ENCODE results near the gene SLC25A25.
"Not testable (repeated sequence)": the region's sequence is repeated elsewhere in the genome, so short reads cannot be mapped to it uniquely, and the experiment has no call there.

SLC25A25 gene

DNA sequence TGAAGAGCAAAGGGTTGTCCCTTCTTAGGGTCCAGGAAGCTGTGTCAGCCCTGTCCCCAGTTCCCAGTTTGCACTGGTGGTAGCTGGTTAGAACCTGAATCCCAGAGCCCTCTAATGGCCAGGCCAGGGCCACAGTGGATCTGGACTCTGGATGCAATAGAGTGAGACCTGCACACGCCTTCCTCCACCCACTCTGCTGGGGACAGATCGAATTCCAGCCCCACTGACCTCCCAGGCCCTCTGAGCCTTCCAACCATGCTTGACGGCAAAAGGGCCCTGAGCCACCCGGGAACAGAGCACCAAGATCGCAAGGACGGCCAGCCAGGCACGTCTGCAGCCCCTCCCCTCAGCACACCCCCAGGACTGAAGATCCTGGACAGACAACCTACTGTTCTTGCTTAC is 24.6 kb upstream of the SLC25A25 start:
- TF ChIP-seq, protein P1, sequence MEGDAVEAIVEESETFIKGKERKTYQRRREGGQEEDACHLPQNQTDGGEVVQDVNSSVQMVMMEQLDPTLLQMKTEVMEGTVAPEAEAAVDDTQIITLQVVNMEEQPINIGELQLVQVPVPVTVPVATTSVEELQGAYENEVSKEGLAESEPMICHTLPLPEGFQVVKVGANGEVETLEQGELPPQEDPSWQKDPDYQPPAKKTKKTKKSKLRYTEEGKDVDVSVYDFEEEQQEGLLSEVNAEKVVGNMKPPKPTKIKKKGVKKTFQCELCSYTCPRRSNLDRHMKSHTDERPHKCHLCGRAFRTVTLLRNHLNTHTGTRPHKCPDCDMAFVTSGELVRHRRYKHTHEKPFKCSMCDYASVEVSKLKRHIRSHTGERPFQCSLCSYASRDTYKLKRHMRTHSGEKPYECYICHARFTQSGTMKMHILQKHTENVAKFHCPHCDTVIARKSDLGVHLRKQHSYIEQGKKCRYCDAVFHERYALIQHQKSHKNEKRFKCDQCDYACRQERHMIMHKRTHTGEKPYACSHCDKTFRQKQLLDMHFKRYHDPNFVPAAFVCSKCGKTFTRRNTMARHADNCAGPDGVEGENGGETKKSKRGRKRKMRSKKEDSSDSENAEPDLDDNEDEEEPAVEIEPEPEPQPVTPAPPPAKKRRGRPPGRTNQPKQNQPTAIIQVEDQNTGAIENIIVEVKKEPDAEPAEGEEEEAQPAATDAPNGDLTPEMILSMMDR (IDR thresholded peaks at IDR 0.05; ENCODE audit: low read depth, low read length): no peak
- no peak overlapping the region for H3K4me3 ChIP-seq (ENCODE audit: low read depth, low read length)

DNA sequence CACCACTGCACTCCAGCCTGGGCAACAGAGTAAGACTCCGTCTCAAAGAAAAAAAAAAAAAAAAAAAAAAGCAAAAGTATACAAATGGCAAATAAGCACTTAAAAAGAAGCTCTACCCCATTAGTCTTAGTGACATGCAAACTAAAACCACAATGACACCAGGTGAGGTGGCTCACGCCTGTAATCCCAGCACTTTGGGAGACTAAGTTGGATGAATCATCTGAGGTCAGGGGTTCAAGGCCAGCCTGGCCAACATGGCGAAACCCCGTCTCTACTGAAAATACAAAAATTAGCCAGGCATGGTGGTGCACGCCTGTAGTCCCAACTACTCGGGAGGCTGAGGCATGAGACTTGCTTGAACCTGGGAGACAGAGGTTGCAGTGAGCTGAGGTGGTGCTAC is 22.6 kb upstream of the SLC25A25 start:
- not testable (repeated sequence) for H3K4me3 ChIP-seq (ENCODE audit: low read depth, low read length)

DNA sequence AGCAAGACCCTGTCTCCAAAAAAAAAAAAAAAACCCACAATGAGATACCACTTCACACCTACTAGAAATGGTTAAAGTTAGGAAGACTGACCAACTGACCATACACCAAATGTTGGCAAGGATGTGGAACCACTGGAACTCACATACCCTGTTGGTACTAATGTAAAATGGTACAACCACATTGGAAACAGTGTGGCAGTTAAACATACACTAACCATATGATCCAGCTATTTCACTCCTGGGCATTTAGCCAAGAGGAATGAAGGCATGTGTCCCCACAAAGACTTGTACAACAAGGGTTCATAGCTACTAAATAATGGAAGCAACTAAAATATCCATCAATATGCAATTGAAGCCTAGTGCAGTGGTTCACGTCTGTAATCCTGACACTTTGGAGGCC is 22.2 kb upstream of the SLC25A25 start:
- H3K4me3 ChIP-seq (ENCODE audit: low read depth, low read length): no peak overlapping the region
- TF ChIP-seq, protein P1 (IDR thresholded peaks at IDR 0.05; ENCODE audit: low read depth, low read length): no peak

DNA sequence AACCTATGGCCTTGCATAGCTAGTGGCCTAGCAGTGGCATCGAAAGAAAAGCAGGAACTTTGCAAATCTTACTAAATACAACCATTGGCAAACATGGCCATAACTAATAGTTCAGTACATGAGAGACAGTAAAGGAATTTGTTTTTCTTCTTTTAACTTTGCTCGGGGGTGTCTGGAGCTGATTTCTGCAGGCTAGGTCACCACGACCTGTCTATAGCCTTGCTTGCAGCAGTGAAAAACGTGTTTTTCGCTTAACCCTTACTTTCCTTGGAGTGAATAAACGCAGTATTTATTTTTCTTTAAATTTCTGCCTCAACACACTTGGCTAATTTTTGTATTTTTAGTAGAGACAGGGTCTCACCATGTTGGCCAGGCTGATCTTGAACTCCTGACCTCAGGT is 20.8 kb upstream of the SLC25A25 start:
- TF ChIP-seq, protein P1 (IDR thresholded peaks at IDR 0.05; ENCODE audit: low read depth, low read length): no peak
- no peak overlapping the region for H3K4me3 ChIP-seq (ENCODE audit: low read depth, low read length)

DNA sequence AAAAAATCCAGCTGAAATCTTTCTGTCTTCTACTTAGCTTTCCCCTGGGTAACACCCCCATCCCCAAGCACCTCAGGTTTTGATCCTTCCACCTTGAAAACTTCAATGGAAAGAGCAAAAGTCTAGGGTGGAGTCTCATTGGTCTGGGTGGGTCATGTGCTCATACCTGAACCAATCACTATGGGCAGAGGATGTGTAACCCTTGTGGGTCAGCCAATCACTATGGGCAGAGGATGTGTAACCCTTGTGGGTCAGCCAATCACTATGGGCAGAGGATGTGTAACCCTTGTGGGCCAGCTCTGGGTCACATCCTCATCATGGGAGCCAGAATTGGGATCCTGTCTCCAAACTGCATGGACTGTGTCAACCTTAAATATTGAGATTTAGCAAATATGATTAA is 19.4 kb upstream of the SLC25A25 start:
- TF ChIP-seq, protein P1 (IDR thresholded peaks at IDR 0.05; ENCODE audit: low read depth, low read length): no peak
- no peak overlapping the region for H3K4me3 ChIP-seq (ENCODE audit: low read depth, low read length)

DNA sequence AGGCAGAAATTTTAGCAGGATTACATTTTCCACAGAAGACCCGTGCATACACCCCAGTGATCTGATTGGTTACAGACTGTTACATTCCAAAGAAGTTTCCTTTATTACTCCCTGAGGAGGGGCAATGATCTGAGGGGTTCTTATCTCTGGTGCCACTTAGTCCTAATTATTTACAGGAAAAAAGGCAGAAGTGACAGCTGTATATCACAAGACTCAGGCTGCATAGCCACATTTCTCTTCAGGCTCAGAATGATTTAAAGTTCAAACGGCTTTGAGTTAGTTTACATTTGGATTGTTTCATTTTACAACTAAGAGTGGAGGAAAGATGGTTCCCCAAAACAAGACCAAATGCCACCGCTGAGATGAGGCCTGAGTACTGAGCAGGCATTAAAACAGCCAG is 18.2 kb upstream of the SLC25A25 start:
- no peak overlapping the region for H3K4me3 ChIP-seq (ENCODE audit: low read depth, low read length)

DNA sequence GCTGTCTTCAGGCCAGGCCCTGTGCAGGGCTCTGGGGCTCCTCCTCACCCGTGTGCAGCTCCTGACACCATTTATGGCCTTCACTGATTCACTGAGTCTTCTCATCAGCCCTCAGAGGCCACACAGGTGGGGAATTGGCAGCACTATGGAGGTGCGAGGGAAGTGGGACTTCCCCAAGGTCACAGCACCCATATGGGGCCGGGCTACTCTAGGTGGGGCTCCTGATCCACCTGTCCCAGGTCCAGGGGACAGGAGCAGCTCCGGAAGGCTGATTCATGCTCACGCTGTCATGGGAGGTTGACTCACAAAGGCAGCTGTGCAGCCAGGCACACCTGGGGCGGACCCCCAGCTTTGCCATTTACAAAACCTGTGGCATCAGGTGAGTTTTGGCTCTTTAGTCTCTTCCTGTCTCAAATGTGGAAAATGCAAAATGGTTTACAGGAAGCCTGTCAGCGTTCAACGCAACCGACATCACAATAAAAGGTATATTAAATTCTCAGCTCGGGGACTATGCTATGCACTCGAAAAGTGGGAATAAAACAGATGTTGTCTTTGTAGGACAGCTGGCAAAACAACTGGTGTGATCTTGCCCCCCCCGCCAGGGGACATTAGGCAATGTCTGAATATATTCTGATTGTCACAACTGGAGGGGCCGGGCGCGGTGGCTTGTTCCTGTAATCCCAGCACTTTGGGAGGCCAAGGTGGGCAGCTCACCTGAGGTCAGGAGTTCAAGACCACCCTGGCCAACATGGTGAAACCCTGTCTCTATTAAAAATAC is 15.9 kb upstream of the SLC25A25 start:
- no peak overlapping the region for H3K4me3 ChIP-seq (ENCODE audit: low read depth, low read length)
- TF ChIP-seq, protein P1 (IDR thresholded peaks at IDR 0.05; ENCODE audit: low read depth, low read length): no peak

More for the DNA sequence above, 18.2 kb upstream of the SLC25A25 start:
- TF ChIP-seq, protein P1 (IDR thresholded peaks at IDR 0.05; ENCODE audit: low read depth, low read length): no peak

DNA sequence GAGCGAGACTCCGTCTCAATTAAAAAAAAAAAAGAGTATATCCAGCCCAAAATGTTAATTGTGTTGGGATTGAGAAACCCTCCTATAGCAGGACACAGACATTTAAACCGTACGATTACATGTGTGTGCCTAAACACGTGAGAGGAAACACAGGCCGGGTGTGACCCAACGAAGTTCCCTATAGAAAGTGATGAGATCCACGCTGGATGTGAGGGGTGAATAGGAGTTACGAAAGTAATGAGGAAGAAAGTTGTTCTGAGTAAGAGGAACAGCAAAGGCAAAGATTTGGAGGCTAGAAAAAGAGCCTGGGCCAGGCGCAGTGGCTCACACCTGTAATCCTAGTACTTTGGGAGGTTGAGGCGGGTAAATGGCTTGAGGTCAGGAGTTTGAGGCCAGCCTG is 14.5 kb upstream of the SLC25A25 start:
- no peak overlapping the region for H3K4me3 ChIP-seq (ENCODE audit: low read depth, low read length)
- TF ChIP-seq, protein P1 (IDR thresholded peaks at IDR 0.05; ENCODE audit: low read depth, low read length): no peak
